HG03521 (cell line): ENCODE data around the gene ZSWIM8.
"Not testable (repeated sequence)": the region's sequence is repeated elsewhere in the genome, so short reads cannot be mapped to it uniquely, and the experiment has no call there.

Experiments
- ATAC-seq: cut with Tn5 transposase; IDR thresholded peaks from one replicate; pipeline ENCODE4 v1.9.1; 2021; ENCODE audit warnings: mild to moderate bottlenecking, moderate library complexity; ENCODE audit not compliant: unreplicated experiment

ZSWIM8 gene

GRCh38 chr10:73785211-73785720 is at the start of gene ZSWIM8:
TSS of gene ZSWIM8 (plus strand) at chr10:73785606. CDS start at chr10:73785879, 273 bp downstream.
- ATAC-seq: peak; percentile 68

DNA sequence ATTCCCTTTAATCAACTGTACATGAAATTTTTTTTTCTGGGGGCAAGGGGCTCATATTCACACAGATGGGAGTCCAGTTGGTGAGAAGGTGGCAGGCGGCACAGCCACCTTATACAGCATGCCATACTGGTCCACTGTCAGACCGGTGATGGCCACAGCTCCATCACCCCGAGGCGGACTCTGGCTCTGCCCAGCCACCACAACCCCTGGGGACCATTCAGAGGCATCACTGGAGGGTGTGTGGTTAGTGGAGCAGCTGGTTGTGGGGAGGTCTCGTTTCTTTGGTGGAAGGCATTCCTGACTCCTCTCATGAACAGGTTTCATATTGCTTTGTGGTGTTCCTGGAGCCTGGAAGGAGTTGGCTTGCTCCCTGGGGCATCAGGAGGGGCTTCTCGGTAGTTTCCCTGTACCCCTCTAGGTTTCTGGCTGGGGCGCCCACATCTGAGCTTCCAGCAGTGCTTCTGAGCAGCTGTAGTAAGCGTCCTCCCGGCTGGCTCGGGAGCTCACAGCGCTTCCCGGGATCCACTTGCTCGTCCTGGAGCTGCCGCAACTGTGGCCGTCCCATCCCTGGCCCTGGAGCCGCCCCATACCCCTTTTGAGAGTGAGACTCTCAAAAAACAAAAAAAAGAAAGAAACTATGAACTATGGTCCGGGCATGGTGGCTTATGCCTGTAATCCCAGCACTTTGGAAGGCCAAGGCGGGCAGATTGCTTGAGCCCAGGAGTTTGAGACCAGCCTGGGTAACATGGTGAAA is 44.7 kb upstream of the ZSWIM8 start:
- ATAC-seq: not testable (repeated sequence)

GRCh38 chr10:73742454-73742734 is 43.0 kb upstream of the ZSWIM8 start:
- no peak for ATAC-seq

DNA sequence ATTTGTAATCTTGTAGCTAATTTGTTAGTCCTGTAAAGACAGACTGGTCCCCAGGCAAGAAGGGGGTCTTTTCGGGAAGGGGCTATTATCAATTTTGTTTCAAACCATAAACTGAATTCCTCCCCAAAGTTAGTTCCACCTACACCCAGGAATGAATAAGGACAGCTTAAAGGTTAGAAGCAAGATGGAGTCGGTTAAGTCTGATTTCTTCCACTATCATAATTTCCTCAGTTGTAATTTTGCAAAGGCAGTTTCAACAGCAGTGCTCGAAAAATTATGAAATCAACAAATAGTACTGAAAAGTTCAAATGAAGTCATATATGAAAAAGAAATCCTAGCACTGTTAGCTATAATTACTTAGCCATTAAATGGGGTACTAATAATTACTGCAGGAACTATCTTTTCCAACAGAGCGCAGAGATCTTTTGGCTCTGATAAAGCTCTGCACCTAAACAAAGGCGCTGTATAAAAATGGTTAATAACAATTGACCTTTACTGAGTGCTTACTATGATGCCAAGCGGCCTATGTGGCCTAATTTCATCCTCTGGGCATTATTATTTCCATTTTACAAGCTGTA is 42.0 kb upstream of the ZSWIM8 start:
- ATAC-seq: no peak

- peak; percentile 88 for ATAC-seq
Measured at GRCh38 chr10:73743905-73744663, 41.3 kb upstream of the ZSWIM8 start, which contains the start of gene SEC24C. TSS of gene SEC24C (plus strand) at chr10:73744372. CDS start at chr10:73746833, 2,461 bp downstream.

DNA sequence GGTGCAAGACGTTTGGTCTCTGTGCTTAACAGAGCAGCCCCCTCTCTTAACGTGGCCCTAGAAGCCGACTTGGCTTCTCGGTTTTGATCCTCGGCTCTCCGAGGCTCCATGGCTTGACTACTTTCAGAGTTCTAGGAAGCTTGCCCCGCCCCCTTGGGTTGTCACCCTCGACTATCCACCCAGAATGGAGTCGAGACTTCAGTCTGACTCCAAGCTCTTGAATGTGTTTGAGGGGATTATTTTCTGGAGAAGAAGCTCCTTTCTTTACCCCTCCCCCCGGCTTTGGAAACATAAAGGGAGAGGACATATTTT is 40.8 kb upstream of the ZSWIM8 start:
- peak; percentile 13 for ATAC-seq

- ATAC-seq: no peak
Measured at GRCh38 chr10:73746721-73747120, 38.7 kb upstream of the ZSWIM8 start.

GRCh38 chr10:73750819-73751218 is 34.6 kb upstream of the ZSWIM8 start:
- ATAC-seq: no peak

GRCh38 chr10:73756183-73756582 is 29.2 kb upstream of the ZSWIM8 start:
- ATAC-seq: no peak

GRCh38 chr10:73758704-73759511 is 26.5 kb upstream of the ZSWIM8 start:
- no peak for ATAC-seq

- ATAC-seq: no peak
Measured at GRCh38 chr10:73759512-73760115, 25.8 kb upstream of the ZSWIM8 start.

DNA sequence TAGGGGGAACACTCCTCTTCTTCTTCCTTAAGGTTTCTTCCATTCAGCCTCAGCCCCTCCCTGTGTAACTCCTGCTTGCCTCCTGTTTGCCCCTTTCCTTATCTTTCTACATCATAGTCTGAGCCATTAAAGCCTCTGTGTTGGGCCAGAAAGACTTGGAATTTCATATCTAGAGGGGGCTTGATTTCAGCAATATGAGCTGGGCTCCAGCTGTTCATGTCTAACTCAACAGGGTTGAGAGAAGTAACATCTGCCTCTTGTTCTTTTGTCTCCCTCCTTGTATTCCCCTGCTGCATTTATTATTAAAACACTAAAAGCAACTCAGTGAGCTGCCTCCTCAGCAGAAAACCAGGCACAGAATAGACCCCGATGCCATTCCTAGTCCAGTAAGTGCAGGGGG is 23.6 kb upstream of the ZSWIM8 start:
- no peak for ATAC-seq

- no peak for ATAC-seq
Measured at GRCh38 chr10:73762915-73763314, 22.5 kb upstream of the ZSWIM8 start.

GRCh38 chr10:73763343-73763742 is 22.1 kb upstream of the ZSWIM8 start:
- no peak for ATAC-seq

- no peak for ATAC-seq
Measured at GRCh38 chr10:73765066-73765465, 20.3 kb upstream of the ZSWIM8 start.

GRCh38 chr10:73768881-73769280 is 16.5 kb upstream of the ZSWIM8 start:
- no peak for ATAC-seq

- no peak for ATAC-seq
Measured at GRCh38 chr10:73769396-73769795, 16.0 kb upstream of the ZSWIM8 start.

DNA sequence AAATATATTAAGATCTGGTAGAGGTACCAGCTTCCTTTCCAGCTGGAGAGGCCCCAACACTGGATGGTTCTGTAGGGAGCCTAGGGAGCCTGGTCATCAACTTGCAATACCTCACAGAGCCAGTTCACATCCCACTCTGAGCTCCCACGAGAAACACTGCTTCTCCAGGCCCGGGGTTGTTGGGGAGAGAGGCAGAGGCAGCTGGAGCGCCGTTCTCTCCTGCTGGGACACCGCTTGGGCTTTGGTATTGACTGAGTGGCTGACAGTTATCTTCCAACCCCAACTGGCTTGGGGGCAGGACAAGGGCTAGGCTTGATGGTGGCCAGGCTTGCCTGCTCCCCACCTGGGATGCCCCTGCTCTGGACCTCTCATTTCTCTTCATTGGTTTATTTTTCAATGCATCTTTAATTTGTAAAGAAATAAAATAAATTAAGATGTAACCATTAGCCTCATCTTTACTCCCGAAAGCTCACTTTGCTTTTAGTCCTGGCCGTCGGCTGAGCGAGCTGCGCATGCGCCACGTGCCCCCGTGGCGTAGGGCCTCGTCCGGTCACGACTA is 13.6 kb upstream of the ZSWIM8 start:
- ATAC-seq: peak; percentile 1

- peak; percentile 61 for ATAC-seq
Measured at GRCh38 chr10:73772281-73773151, 12.9 kb upstream of the ZSWIM8 start.
